HG02840 (cell line): ENCODE data around the gene TTBK2.

Source experiments
- ATAC-seq: cut with Tn5 transposase; IDR thresholded peaks from one replicate; pipeline ENCODE4 v1.9.1; 2021; ENCODE audit warnings: mild to moderate bottlenecking, moderate library complexity, moderate number of reproducible peaks; ENCODE audit not compliant: unreplicated experiment, low FRiP score

The TTBK2 gene

GRCh38 chr15:42704492-42704926 lies 216.1 kb downstream of the TTBK2 start:
- ATAC-seq = no peak

GRCh38 chr15:42696626-42697025 lies 224.0 kb downstream of the TTBK2 start:
- ATAC-seq = no peak

- no peak for ATAC-seq
Measured at GRCh38 chr15:42695527-42696071, 225.0 kb downstream of the TTBK2 start.

- ATAC-seq = no peak
Measured at GRCh38 chr15:42694398-42694797, 226.2 kb downstream of the TTBK2 start.

GRCh38 chr15:42693942-42694341 lies 226.6 kb downstream of the TTBK2 start:
- no peak for ATAC-seq

GRCh38 chr15:42693496-42693895 lies 227.1 kb downstream of the TTBK2 start:
- ATAC-seq = no peak

- no peak for ATAC-seq
Measured at GRCh38 chr15:42692997-42693396, 227.6 kb downstream of the TTBK2 start.

GRCh38 chr15:42692536-42692935 lies 228.0 kb downstream of the TTBK2 start:
- ATAC-seq = no peak

GRCh38 chr15:42691770-42692169 lies 228.8 kb downstream of the TTBK2 start:
- ATAC-seq = no peak

- no peak for ATAC-seq
Measured at GRCh38 chr15:42691308-42691707, 229.3 kb downstream of the TTBK2 start.
